SH-SY5Y (cell line): ENCODE results near the gene EFNB1.

Source experiments
- GATA2 ChIP-seq: IDR thresholded peaks from 2 replicates; pipeline ENCODE4 v1.6.1; 2011; ENCODE audit warnings: mild to moderate bottlenecking, low read depth, low read length
- GATA3 ChIP-seq: IDR thresholded peaks from 2 replicates; pipeline ENCODE4 v1.6.1; 2011; ENCODE audit warnings: low read depth, mild to moderate bottlenecking, low read length, moderate library complexity

GRCh38 chrX:68828740-68829581 is at the start of gene EFNB1:
- TF ChIP-seq GATA2: no peak
- TF ChIP-seq GATA3: no peak
